IMR-90 (cell line): Measurements from ENCODE around the gene DCTD. TPM values are rescaled to one million over a fixed set of nuclear protein-coding genes. Genes with fewer than 3 reads are reported as not detected.

Experiments
- ATAC-seq: fragments of 200-7000 bp; cut with Tn5 transposase; 2 replicates; pipeline ENCODE4 v1.9.1; 2020; ENCODE audit warnings: low read depth, mild to moderate bottlenecking, moderate library complexity
- BruUV-seq: library from RNA; stranded (reverse); fragments of 400-500 nt; replicated peaks from 2 replicates; lab custom pipeline; 2021; lab: Mats Ljungman, UMichigan
- CTCF ChIA-PET: fragments of 300-600 bp; formaldehyde crosslinking; extraction: SDS; loops from one replicate; lab custom pipeline; 2021; ENCODE audit warnings: antibody characterized with exemption; lab: Yijun Ruan, JAX
- POLR2A ChIA-PET: fragments of 300-600 bp; sonication (Branson Sonifier 250); formaldehyde crosslinking; loops from one replicate; lab custom pipeline; 2022; ENCODE audit warnings: antibody characterized with exemption; ENCODE audit not compliant: unreplicated experiment; lab: Charles Lee
- DNase-seq: peaks from one replicate; pipeline ENCODE4 v3.0.0; 2013
- H2AFZ ChIP-seq: replicated peaks from 2 replicates; pipeline ENCODE3; 2013; ENCODE audit warnings: low read length, mild to moderate bottlenecking; ENCODE audit not compliant: poor library complexity
- H2AK5ac ChIP-seq: 2 replicates; pipeline ENCODE4 v1.6.1; 2013; ENCODE audit warnings: low read depth, low read length, inconsistent platforms
- H2AK9ac ChIP-seq: replicated peaks from 2 replicates; pipeline ENCODE3; 2013; ENCODE audit warnings: mild to moderate bottlenecking, low read depth, low read length, moderate library complexity; ENCODE audit not compliant: poor library complexity
- H2BK120ac ChIP-seq: 2 replicates; pipeline ENCODE4 v1.6.1; 2013; ENCODE audit warnings: low read depth, low read length, inconsistent platforms
- H2BK15ac ChIP-seq: 3 replicates; pipeline ENCODE4 v1.6.1; 2013; ENCODE audit warnings: low read depth, low read length, inconsistent platforms
- H2BK20ac ChIP-seq: 2 replicates; pipeline ENCODE4 v1.6.1; 2013; ENCODE audit warnings: low read depth, mild to moderate bottlenecking, inconsistent platforms, low read length, moderate library complexity
- H2BK5ac ChIP-seq: 2 replicates; pipeline ENCODE4 v1.6.1; 2013; ENCODE audit warnings: mild to moderate bottlenecking, low read depth, low read length, inconsistent platforms; ENCODE audit not compliant: poor library complexity, severe bottlenecking
- H3K14ac ChIP-seq: replicated peaks from 2 replicates; pipeline ENCODE4 v1.6.1; 2013; ENCODE audit warnings: low read depth, low read length, inconsistent platforms
- H3K18ac ChIP-seq: 2 replicates; pipeline ENCODE4 v1.6.1; 2013; ENCODE audit warnings: low read depth, low read length, control low read depth
- H3K23ac ChIP-seq: 2 replicates; pipeline ENCODE4 v1.6.1; 2013; ENCODE audit warnings: low read depth, low read length, inconsistent platforms
- H3K27ac ChIP-seq: 2 replicates; pipeline ENCODE4 v1.5.1; 2013; ENCODE audit warnings: mild to moderate bottlenecking, control low read depth, low read length; ENCODE audit not compliant: insufficient read depth
- H3K27me3 ChIP-seq: 2 replicates; pipeline ENCODE4 v1.6.1; 2013; ENCODE audit warnings: low read length; ENCODE audit not compliant: control insufficient read depth, insufficient read depth
- H3K36me3 ChIP-seq: 2 replicates; pipeline ENCODE4 v1.6.1; 2013; ENCODE audit warnings: low read length, mixed read lengths; ENCODE audit not compliant: control insufficient read depth, insufficient read depth
- H3K4ac ChIP-seq: 2 replicates; pipeline ENCODE4 v1.6.1; 2013; ENCODE audit warnings: low read depth, low read length, inconsistent platforms
- H3K4me1 ChIP-seq: 2 replicates; pipeline ENCODE4 v1.6.1; 2013; ENCODE audit warnings: low read length, mixed read lengths; ENCODE audit not compliant: control insufficient read depth, insufficient read depth
- H3K4me2 ChIP-seq: 2 replicates; pipeline ENCODE4 v1.6.1; 2013; ENCODE audit warnings: low read depth, mild to moderate bottlenecking, control low read depth, low read length, moderate library complexity
- H3K4me3 ChIP-seq: 2 replicates; pipeline ENCODE4 v1.5.1; 2013; ENCODE audit warnings: low read depth, mild to moderate bottlenecking, control low read depth, low read length, moderate library complexity; ENCODE audit not compliant: insufficient read depth
- H3K56ac ChIP-seq: 2 replicates; pipeline ENCODE4 v1.6.1; 2013; ENCODE audit warnings: low read length, inconsistent platforms; ENCODE audit not compliant: insufficient read depth; ENCODE audit errors: extremely low read depth
- H3K79me1 ChIP-seq, 2 experiments: 2 replicates each; pipeline ENCODE4 v1.6.1; 2013; ENCODE audit warnings: low read length in 2 of 2, inconsistent platforms in 1 of 2, low read depth in 1 of 2
- H3K9ac ChIP-seq: 2 replicates; pipeline ENCODE4 v1.6.1; 2013; ENCODE audit warnings: low read depth, low read length, control low read depth
- H3K9me1 ChIP-seq: 2 replicates; pipeline ENCODE4 v1.6.1; 2013; ENCODE audit warnings: low read length, inconsistent platforms; ENCODE audit not compliant: insufficient read depth
- H3K9me3 ChIP-seq: 2 replicates; pipeline ENCODE4 v1.6.1; 2013; ENCODE audit warnings: low read length; ENCODE audit not compliant: control insufficient read depth, insufficient read depth
- H4K20me1 ChIP-seq: 2 replicates; pipeline ENCODE4 v1.6.1; 2013; ENCODE audit warnings: low read length, inconsistent platforms; ENCODE audit not compliant: insufficient read depth
- H4K5ac ChIP-seq: 2 replicates; pipeline ENCODE4 v1.6.1; 2013; ENCODE audit warnings: mild to moderate bottlenecking, low read depth, low read length, control low read depth
- H4K8ac ChIP-seq, 2 experiments: 2 replicates each; pipeline ENCODE4 v1.6.1; 2013; ENCODE audit warnings: low read depth in 2 of 2, low read length in 2 of 2, control low read depth in 1 of 2, inconsistent platforms in 1 of 2
- H4K91ac ChIP-seq: 2 replicates; pipeline ENCODE4 v1.6.1; 2013; ENCODE audit warnings: low read depth, low read length, inconsistent platforms; ENCODE audit not compliant: insufficient read depth
- BHLHE40 ChIP-seq: fragments of 150-350 bp; IDR thresholded peaks from 2 replicates; pipeline ENCODE4 v1.6.1; 2016; ENCODE audit warnings: mild to moderate bottlenecking, low read depth, low read length
- CEBPB ChIP-seq: IDR thresholded peaks from 2 replicates; pipeline ENCODE4 v1.6.1; 2012; ENCODE audit warnings: low read depth, low read length, improper control_type of control experiment
- CHD1 ChIP-seq: IDR thresholded peaks from 2 replicates; pipeline ENCODE4 v1.6.1; 2012; ENCODE audit warnings: low read depth, low read length, improper control_type of control experiment
- CTCF ChIP-seq: conservative IDR thresholded peaks from 2 replicates; pipeline ENCODE4 v1.5.1; 2012; ENCODE audit warnings: mild to moderate bottlenecking, low read depth, low read length, improper control_type of control experiment
- ELK1 ChIP-seq: fragments of 150-350 bp; IDR thresholded peaks from 2 replicates; pipeline ENCODE4 v1.6.1; 2016; ENCODE audit warnings: low read depth, mild to moderate bottlenecking, low read length, moderate library complexity, borderline replicate concordance
- MAZ ChIP-seq: IDR thresholded peaks from 2 replicates; pipeline ENCODE4 v1.6.1; 2012; ENCODE audit warnings: low read depth, mild to moderate bottlenecking, low read length, improper control_type of control experiment, moderate library complexity, borderline replicate concordance
- NFE2L2 ChIP-seq: fragments of 150-350 bp; IDR thresholded peaks from 2 replicates; pipeline ENCODE4 v1.6.1; 2016; ENCODE audit warnings: low read depth, mild to moderate bottlenecking, low read length
- POLR2A ChIP-seq: IDR thresholded peaks from 2 replicates; pipeline ENCODE4 v1.6.1; 2012; ENCODE audit warnings: mild to moderate bottlenecking, low read depth, low read length
- RAD21 ChIP-seq: IDR thresholded peaks from 2 replicates; pipeline ENCODE4 v1.6.1; 2012; ENCODE audit warnings: low read length, improper control_type of control experiment
- RCOR1 ChIP-seq: IDR thresholded peaks from 2 replicates; pipeline ENCODE4 v1.6.1; 2012; ENCODE audit warnings: mild to moderate bottlenecking, low read length, improper control_type of control experiment; ENCODE audit not compliant: insufficient replicate concordance
- SMC3 ChIP-seq: fragments of 150-350 bp; IDR thresholded peaks from 2 replicates; pipeline ENCODE4 v1.6.1; 2016; ENCODE audit warnings: low read depth, mild to moderate bottlenecking, antibody characterized with exemption, low read length, moderate library complexity
- USF2 ChIP-seq: fragments of 150-350 bp; IDR thresholded peaks from 2 replicates; pipeline ENCODE4 v1.6.1; 2017; ENCODE audit warnings: mild to moderate bottlenecking, antibody characterized with exemption, low read length, low read depth
- WGBS, 2 experiments: methylation state at CpG; one replicate each; pipeline versions ENCODE4 v1.1.5 to v1.1.7; 2013; ENCODE audit warnings: missing lambda C conversion rate in 2 of 2; ENCODE audit not compliant: insufficient read length in 1 of 2; ENCODE audit errors: extremely low coverage in 2 of 2; 5-methylcytosine and 5-hydroxymethylcytosine counted together
- dilution Hi-C: fragments of 300-500 bp; cut with HindIII; formaldehyde crosslinking; loops from one replicate; pipeline ENCODE4 v1.14.3; 2018; ENCODE audit warnings: low sequenced_read_pairs; ENCODE audit not compliant: unreplicated experiment
- in situ Hi-C: fragments of 300-500 bp; cut with MboI; formaldehyde crosslinking; loops from 3 replicates; pipeline ENCODE4 v1.14.3; 2019; ENCODE audit warnings: low sequenced_read_pairs, inconsistent platforms, mixed read lengths
- intact Hi-C: fragments of 100-400 bp; cut with micrococcal nuclease; formaldehyde crosslinking; loops from 2 replicates; pipeline ENCODE4 v1.10.0; 2022
- polyA plus RNA-seq, 3 experiments: library from polyadenylated mRNA; depleted of rRNA; stranded (reverse); fragments of >200 nt; gene quantifications; 2 replicates each; pipeline ENCODE4 v1.2.3, GENCODE V29; 2012; ENCODE audit warnings: low replicate concordance in 1 of 3
- total RNA-seq: library from RNA; depleted of rRNA; stranded (reverse); fragments of >200 nt; gene quantifications from 2 replicates; pipeline ENCODE4 v1.2.3, GENCODE V29; 2012

Gene DCTD
- total and polyA plus RNA-seq, 2 of the 4 experiments (the other 2 are of a cell fraction), result 90.3 to 127 TPM

GRCh38 chr4:182840108-182840507 lies 77.1 kb downstream of the DCTD start:
- no peak overlapping the region for H3K23ac ChIP-seq
- H2AFZ ChIP-seq, result no peak overlapping the region
- H2AK5ac ChIP-seq, result no peak overlapping the region
- ChIA-PET POLR2A (no interaction called here), CTCF (no interaction called here)
- H3K18ac ChIP-seq, result no peak overlapping the region
- H2BK5ac ChIP-seq, result no peak overlapping the region
- H4K91ac ChIP-seq, result no peak overlapping the region
- no peak overlapping the region for H4K5ac ChIP-seq
- no peak overlapping the region for H2AK9ac ChIP-seq
- H3K79me1 ChIP-seq, result no peaks in the 10 kb centered on the region
- no peaks in the 10 kb centered on the region for H4K20me1 ChIP-seq
- in situ Hi-C loops, result no loop called here
- 0 out of 2 replicates have a peak, but pooled peaks cover 2% of the 10 kb centered on the region for H3K9me3 ChIP-seq
- intact Hi-C loops, result no loop called here
- no peak overlapping the region for H2BK20ac ChIP-seq
- H3K9ac ChIP-seq, result no peak overlapping the region
- H3K9me1 ChIP-seq, result no peaks in the 10 kb centered on the region
- DNase-seq, result no peak
- no peak overlapping the region for H3K4me2 ChIP-seq
- TF ChIP-seq BHLHE40 (no peak), NFE2L2 (no peak), SMC3 (no peak), ELK1 (no peak), MAZ (no peak), USF2 (no peak), RCOR1 (no peak), RAD21 (no peak), CHD1 (no peak), POLR2A (no peak), CTCF (no peak), CEBPB (no peak)
- peaks cover 21% of the 10 kb centered on the region for H3K27me3 ChIP-seq
- no peak overlapping the region for H2BK15ac ChIP-seq
- H3K4ac ChIP-seq, result no peak overlapping the region
- 67% methylated on average over 2 of the region's 10 CpGs; no CpG with 5 or more reads in 1 of the 2 experiments for WGBS, 2 experiments
- no peak overlapping the region for H3K27ac ChIP-seq
- no peak overlapping the region for H3K56ac ChIP-seq
- no peak overlapping the region for H3K14ac ChIP-seq
- BruUV-seq, result no TSS peak
- ATAC-seq, result no peak
- H3K36me3 ChIP-seq, result no peaks in the 10 kb centered on the region
- dilution Hi-C loops, result no loop called here
- no peak overlapping the region for H3K4me3 ChIP-seq
- H4K8ac ChIP-seq, result no peak overlapping the region
- H3K4me1 ChIP-seq, result no peaks in the 10 kb centered on the region
- no peak overlapping the region for H2BK120ac ChIP-seq
